ENCODE measurements around the gene ATP8B4.
"Not testable (repeated sequence)": the region's sequence is repeated elsewhere in the genome, so short reads cannot be mapped to it uniquely, and the experiment has no call there.

Gene ATP8B4

DNA sequence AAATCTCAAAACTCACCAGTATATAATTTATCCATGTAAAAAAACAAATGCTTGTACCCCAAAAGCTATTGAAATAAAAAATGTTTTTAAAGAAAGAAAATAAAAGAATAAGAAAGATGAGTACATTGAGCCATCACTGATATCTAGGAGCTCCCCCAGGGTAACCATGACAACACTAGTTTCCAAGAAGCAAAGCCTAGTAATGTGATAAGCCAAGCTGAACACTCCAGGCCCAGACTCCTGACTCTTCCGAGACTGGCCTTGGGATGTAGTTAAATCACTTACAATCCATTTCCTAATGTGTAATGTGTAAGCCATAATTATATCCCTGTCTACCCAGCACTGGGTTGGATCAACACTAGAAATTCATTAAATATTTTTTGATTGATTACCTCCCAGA lies 21.1 kb upstream of the ATP8B4 start:
- ATAC-seq: no peak

DNA sequence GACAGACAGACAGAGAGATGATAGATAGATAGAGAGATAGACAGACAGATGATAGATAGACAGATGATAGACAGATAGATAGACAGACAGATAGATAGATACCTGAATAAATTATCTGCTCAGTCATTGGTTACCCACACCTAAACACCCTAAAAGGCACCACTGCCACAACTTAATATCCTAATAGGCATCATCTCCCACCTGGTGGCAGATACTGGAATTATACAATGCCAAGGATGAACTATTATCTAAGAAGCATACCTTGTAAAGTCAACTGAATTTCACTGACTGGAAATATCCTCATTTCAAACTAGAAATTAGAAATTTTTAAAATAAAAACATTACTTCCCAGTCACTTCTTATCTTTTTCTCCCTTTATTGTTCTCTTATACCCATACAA lies 19.4 kb upstream of the ATP8B4 start:
- no peak for ATAC-seq

GRCh38 chr15:50137893-50138292 lies 18.9 kb upstream of the ATP8B4 start:
- ATAC-seq: no peak

- peak; percentile 72 to 74 for ATAC-seq
Observed at GRCh38 chr15:50137330-50137761, 18.3 kb upstream of the ATP8B4 start.

GRCh38 chr15:50135031-50135551 lies 16.1 kb upstream of the ATP8B4 start:
- peak; percentile 75 to 78 for ATAC-seq

- ATAC-seq: peak in 1 of 2 donors; percentile 39
Observed at GRCh38 chr15:50134524-50135024, 15.5 kb upstream of the ATP8B4 start.

GRCh38 chr15:50132251-50132984 lies 13.4 kb upstream of the ATP8B4 start:
- not testable (repeated sequence) for ATAC-seq

DNA sequence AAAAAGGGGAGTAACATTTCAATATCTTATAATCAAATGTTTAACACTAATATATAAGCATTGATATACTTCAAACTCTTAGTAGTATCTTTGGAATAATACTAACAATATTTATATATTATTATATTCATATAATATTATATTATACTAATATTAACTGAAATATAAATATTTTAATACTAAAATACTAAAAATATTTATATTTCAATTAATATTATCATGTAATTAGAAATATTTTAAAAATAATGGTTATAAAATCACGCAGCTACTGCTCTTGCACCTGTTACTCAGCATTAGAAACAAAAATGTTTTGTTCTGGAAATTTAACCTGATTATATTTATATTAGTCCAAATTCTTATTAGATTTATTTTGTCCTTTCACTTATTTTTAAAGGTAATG lies 12.6 kb upstream of the ATP8B4 start:
- no peak for ATAC-seq

- ATAC-seq: no peak
Observed at GRCh38 chr15:50128266-50128665, 9.2 kb upstream of the ATP8B4 start.

DNA sequence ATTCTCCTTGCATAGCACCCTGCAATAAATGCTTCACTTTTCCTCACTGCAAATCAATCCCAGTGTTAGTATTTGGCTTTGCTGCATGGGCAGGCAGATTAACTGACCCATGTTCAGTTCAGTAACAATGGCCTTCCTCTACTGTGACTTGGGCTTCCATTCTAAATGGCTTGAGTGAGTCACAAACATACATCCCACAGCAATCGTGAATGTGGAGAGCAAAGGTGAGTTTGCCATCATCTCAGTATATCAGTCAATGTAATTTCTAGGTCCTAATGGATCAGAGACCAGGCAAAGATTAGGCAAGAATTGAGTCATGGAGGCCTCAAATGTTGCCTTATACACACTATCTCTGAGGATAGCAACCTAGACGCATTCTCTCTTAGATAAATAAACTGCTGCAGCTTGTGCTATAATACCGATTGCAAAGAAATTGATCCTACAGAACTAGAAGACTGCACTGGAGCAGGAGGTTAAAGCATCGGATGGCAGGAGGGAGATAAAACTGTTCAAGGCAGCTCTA lies 8.3 kb upstream of the ATP8B4 start:
- no peak for ATAC-seq

- ATAC-seq: no peak
Observed at GRCh38 chr15:50126072-50126471, 7.0 kb upstream of the ATP8B4 start.

- no peak for ATAC-seq
Observed at GRCh38 chr15:50124631-50125030, 5.6 kb upstream of the ATP8B4 start.

GRCh38 chr15:50123861-50124557 lies 5.0 kb upstream of the ATP8B4 start:
- ATAC-seq: no peak

DNA sequence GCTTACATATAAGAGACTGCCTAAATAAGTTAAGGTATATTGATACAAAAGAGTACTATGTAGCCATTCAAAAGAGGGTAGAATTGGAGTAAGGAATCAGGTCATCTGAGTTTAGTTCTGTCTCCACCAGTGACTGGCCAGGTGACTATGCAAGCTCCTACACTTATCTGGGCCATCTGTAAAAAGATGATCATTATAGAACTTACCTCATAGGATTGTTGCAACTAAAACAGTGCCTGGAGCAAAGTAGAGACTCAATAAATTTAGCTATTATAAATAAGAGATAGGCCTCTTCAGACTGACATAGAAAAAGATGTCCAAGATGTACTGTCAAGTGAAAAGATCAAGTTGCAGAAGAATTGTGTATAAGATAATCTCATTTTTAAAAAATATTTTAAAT lies 1.7 kb upstream of the ATP8B4 start:
- no peak for ATAC-seq

GRCh38 chr15:50117431-50118027 lies 1.5 kb downstream of the ATP8B4 start:
- ATAC-seq: no peak

- no peak for ATAC-seq
Observed at GRCh38 chr15:50116477-50116876, 2.6 kb downstream of the ATP8B4 start.

DNA sequence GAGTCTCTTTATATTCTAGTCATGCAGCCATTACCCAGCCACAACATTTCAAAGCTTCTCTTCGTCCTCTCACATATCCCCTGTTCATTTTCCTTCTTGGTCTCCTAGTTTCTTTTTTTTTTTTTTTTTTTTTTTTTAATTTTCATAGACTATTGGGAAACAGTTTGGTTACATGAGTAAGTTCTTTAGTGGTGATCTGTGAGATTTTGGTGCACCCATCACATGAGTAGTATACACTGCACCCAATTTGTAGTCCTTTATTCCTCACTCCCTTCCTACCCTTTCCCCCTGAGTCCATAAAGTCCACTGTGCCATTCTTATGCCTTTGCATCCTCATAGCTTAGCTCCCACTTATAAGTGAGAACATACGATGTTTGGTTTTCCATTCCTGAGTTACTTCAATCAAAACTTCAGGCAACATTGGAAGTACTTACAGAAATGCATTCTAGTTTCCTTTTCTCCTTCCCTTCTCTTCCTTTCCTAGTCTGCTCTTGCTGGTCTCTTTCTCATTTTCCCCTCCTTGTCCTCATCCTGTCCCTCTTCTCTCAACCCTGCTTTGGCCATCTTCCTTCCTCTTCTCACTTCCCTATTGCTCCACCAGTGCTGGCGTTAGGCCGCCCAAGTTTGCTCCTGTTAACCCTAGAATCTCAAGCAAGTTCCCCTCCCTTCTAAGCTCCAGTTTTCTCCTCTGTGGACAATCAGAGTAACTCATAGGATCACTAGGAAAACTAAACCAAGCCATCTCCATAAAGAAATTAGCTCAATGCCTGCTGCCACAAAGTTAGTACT lies 4.8 kb downstream of the ATP8B4 start:
- ATAC-seq: no peak

DNA sequence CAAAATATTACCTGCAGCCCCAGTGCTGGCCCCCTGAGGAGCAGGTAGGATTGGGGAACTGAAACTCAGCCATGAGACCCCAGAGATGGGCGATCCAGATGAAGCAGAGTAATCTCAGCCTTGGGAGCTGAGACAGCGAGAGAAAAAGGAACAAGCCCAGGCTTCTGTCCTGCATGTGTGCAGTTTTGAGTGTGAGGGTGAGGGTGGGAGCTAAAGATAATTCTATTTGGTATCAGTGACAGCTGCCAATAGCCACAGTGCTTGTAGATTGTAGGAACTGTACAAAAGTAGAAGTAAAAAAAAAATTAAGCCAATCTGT lies 5.9 kb downstream of the ATP8B4 start:
- ATAC-seq: no peak

DNA sequence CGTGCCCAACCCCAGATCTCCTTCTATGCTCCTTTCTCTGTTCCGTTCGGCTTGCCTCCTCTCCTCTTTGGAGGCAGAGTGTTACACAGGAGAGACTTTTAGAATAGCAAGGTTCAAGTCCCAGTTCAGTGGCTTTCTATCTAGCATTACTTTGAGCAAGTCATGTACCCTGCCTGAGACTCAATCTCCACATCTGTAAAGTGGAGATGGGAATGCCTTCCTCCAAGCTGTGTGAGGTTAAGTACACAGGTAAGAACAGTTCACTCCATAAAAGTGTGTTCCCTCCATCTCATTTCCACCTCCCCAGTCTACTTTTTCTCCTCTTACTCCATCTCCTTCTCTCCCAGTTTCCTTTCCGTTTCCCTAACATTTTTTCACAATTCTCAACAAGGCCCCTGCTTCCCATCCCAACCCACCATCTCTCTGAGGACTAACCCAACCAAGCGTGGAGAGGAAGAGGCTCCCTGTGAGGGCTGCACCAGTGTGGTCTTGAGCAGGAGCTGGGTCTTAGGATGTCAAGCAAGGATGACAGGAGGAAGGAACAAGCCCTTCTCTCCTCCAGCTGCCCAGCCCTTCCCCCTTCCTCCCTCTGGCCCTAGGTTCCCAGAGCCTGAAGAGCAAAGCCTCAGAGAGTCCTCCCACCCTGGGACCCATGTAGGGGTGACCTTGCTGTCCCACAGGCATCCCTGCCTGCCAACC lies 6.4 kb downstream of the ATP8B4 start:
- ATAC-seq: no peak

GRCh38 chr15:50110285-50110684 lies 8.7 kb downstream of the ATP8B4 start:
- ATAC-seq: no peak

GRCh38 chr15:50109076-50109987 lies 9.7 kb downstream of the ATP8B4 start:
- ATAC-seq: no peak

Measured in activated CD4-positive, CD25-positive, alpha-beta regulatory T cell treated with anti-CD3 and anti-CD28 coated beads, Interleukin-2, amount 50 U/mL, for 24 hours (primary cell).